HepG2 (cell line): Measurements from ENCODE around the gene LRBA. TPM values are rescaled to one million over a fixed set of nuclear protein-coding genes. Genes with fewer than 3 reads are reported as not detected.

Experiments used
- ATAC-seq: fragments of 200-7000 bp; cut with Tn5 transposase; 3 replicates; pipeline ENCODE4 v1.9.1; 2020; ENCODE audit warnings: mild to moderate bottlenecking, moderate library complexity
- BruUV-seq: library from RNA; stranded (reverse); fragments of 400-500 nt; replicated peaks from 2 replicates; lab custom pipeline; 2021; lab: Mats Ljungman, UMichigan
- CTCF ChIA-PET: fragments of 300-600 bp; formaldehyde crosslinking; extraction: SDS; loops from one replicate; lab custom pipeline; 2021; ENCODE audit warnings: low total read pairs, inconsistent platforms, low intra/inter-chr PET ratio; lab: Yijun Ruan, JAX
- POLR2A ChIA-PET: fragments of 350-600 bp; sonication (Branson Sonifier 250); formaldehyde crosslinking; loops from one replicate; lab custom pipeline; 2020; ENCODE audit warnings: antibody characterized with exemption, inconsistent platforms; lab: Yijun Ruan, JAX
- DNase-seq: peaks from one replicate; pipeline ENCODE4 v3.0.0-alpha.2; 2015; ENCODE audit warnings: low spot score
- FAIRE-seq: peaks from 3 replicates; lab custom pipeline; 2011; peaks lifted over from hg19 to GRCh38; lab: Jason Lieb, UNC
- H2AFZ ChIP-seq: one replicate; pipeline ENCODE4 v1.6.1; 2011; ENCODE audit warnings: low read length, inconsistent platforms
- H3K27ac ChIP-seq: fragments of 300-600 bp; 3 replicates; pipeline ENCODE4 v1.8.0; 2011; ENCODE audit warnings: mixed run types, mild to moderate bottlenecking, mixed read lengths, low read length, inconsistent platforms; ENCODE audit not compliant: insufficient read depth; ENCODE audit errors: extremely low read length
- H3K27me3 ChIP-seq, 2 experiments: fragments of 200-600 bp in 1 of 2; 2 replicates in 1 of 2; 3 replicates in 1 of 2; pipeline versions ENCODE4 v1.6.0 to v1.8.0; 2011; ENCODE audit warnings: low read length in 2 of 2, mild to moderate bottlenecking in 2 of 2, moderate library complexity in 2 of 2, inconsistent platforms in 1 of 2; ENCODE audit not compliant: insufficient read depth in 2 of 2, control insufficient read depth in 1 of 2
- H3K36me3 ChIP-seq, 2 experiments: fragments of 200-600 bp in 1 of 2; replicated peaks in 1 of 2; 2 replicates in 1 of 2; 3 replicates in 1 of 2; pipeline versions ENCODE4 v1.5.1 to v1.8.0; 2011; ENCODE audit warnings: low read length in 2 of 2, inconsistent platforms in 1 of 2; ENCODE audit not compliant: insufficient read depth in 2 of 2, control insufficient read depth in 1 of 2
- H3K4me1 ChIP-seq: 2 replicates; pipeline ENCODE4 v1.5.1; 2012; ENCODE audit warnings: low read length, inconsistent platforms; ENCODE audit not compliant: insufficient read depth
- H3K4me2 ChIP-seq: 2 replicates; pipeline ENCODE4 v1.6.0; 2011; ENCODE audit warnings: low read depth, low read length, inconsistent platforms
- H3K4me3 ChIP-seq, 3 experiments: fragments of 200-600 bp in 1 of 3; sonication (generic), shearing (Covaris generic) in 1 of 3; replicated peaks in 1 of 3; 2 replicates each; pipeline ENCODE4 v1.5.1; 2011 to 2016; ENCODE audit warnings: low read length in 3 of 3, inconsistent platforms in 2 of 3, low read depth in 2 of 3, mild to moderate bottlenecking in 2 of 3, control low read depth in 1 of 3, mixed read lengths in 1 of 3; ENCODE audit not compliant: insufficient read depth in 1 of 3
- H3K79me2 ChIP-seq: one replicate; pipeline ENCODE4 v1.6.1; 2011; ENCODE audit warnings: low read length, inconsistent platforms; ENCODE audit not compliant: insufficient read depth
- H3K9ac ChIP-seq: 2 replicates; pipeline ENCODE4 v1.6.0; 2011; ENCODE audit warnings: mild to moderate bottlenecking, low read depth, low read length, inconsistent platforms; ENCODE audit not compliant: insufficient read depth
- H3K9me3 ChIP-seq: 2 replicates; pipeline ENCODE4 v1.5.1; 2012; ENCODE audit warnings: mild to moderate bottlenecking, low read length
- H4K20me1 ChIP-seq: 2 replicates; pipeline ENCODE4 v1.6.0; 2011; ENCODE audit warnings: inconsistent platforms, mild to moderate bottlenecking, low read length, moderate library complexity; ENCODE audit not compliant: insufficient read depth
- REPIN1 ChIP-seq: sonication (generic); formaldehyde crosslinking; IDR thresholded peaks from 2 replicates; pipeline ENCODE4 v1.8.0; 2022; ENCODE audit warnings: missing genetic modification reagents, low read depth, mild to moderate bottlenecking, borderline replicate concordance
- SALL1 ChIP-seq: sonication (generic); formaldehyde crosslinking; IDR thresholded peaks from 2 replicates; pipeline ENCODE4 v1.8.0; 2022; ENCODE audit warnings: mild to moderate bottlenecking, missing genetic modification reagents
- in situ Hi-C: cut with HindIII; loops from 2 replicates; pipeline ENCODE4 v1.10.0; 2017; ENCODE audit warnings: low pct_unique_long_range_greater_than_20kb; ENCODE audit not compliant: extremely low pct_ligation_motif_present
- intact Hi-C: fragments of 100-400 bp; cut with micrococcal nuclease; formaldehyde crosslinking; loops from one replicate; pipeline ENCODE4 v1.10.0; 2022; ENCODE audit not compliant: unreplicated experiment
- polyA plus RNA-seq, 8 experiments: library from polyadenylated mRNA; depleted of rRNA in 3 of 8; stranded (reverse) in 7 of 8; unstranded in 1 of 8; fragments of >200 nt; fragmentation: Illumina TruSeq in 4 of 8; extraction: Trizol in 4 of 8; gene quantifications; 2 replicates each; pipeline versions ENCODE4 v1.2.1 to v1.2.3, GENCODE V29; 2011 to 2016; ENCODE audit warnings: low read depth in 4 of 8, missing spikeins in 1 of 8, mixed read lengths in 1 of 8; ENCODE audit not compliant: insufficient read depth in 1 of 8
- total RNA-seq, 5 experiments: library from RNA; depleted of rRNA; stranded (reverse); fragments of >200 nt; fragmentation: Illumina TruSeq; extraction: Trizol; gene quantifications; 2 replicates each; pipeline ENCODE4 v1.2.3, GENCODE V29; 2016; ENCODE audit warnings: low read depth in 1 of 5
- TF ChIP-seq, protein P1 (sequence below): sonication (generic); formaldehyde crosslinking; conservative IDR thresholded peaks from 2 replicates; pipeline ENCODE4 v1.8.1; 2023; ENCODE audit warnings: missing genetic modification reagents
- TF ChIP-seq, protein P2 (sequence below): sonication (generic); formaldehyde crosslinking; IDR thresholded peaks from 2 replicates; pipeline ENCODE4 v1.5.1; 2020; ENCODE audit warnings: mild to moderate bottlenecking, missing genetic modification reagents, moderate library complexity
- TF ChIP-seq, protein P3 (sequence below): sonication (generic); formaldehyde crosslinking; conservative IDR thresholded peaks from 2 replicates; pipeline ENCODE4 v1.5.0; 2020; ENCODE audit warnings: missing genetic modification reagents

The LRBA gene
- total and polyA plus RNA-seq, 2 of the 13 experiments (the other 11 are each of a cell fraction or from before 2014, with no cell fraction given) = 21.0 to 37.2 TPM

- no peaks in the 10 kb centered on the region for H4K20me1 ChIP-seq
- CTCF ChIA-PET = no interaction called here
- intact Hi-C loops = no loop called here
Measured at GRCh38 chr4:150534818-150535217, 480.3 kb downstream of the LRBA start.

More at GRCh38 chr4:150534818-150535217, 480.3 kb downstream of the LRBA start:
- Histone ChIP-seq H3K4me3 (no peak overlapping the region), H3K4me1 (0 out of 2 replicates have a peak, but pooled peaks cover 9% of the 10 kb centered on the region), H3K9me3 (no peaks in the 10 kb centered on the region), H3K79me2 (no peaks in the 10 kb centered on the region), H2AFZ (no peak overlapping the region), H3K9ac (no peak overlapping the region), H3K4me2 (no peak overlapping the region), H3K36me3 (no peaks in the 10 kb centered on the region), H3K27me3 (no peaks in the 10 kb centered on the region), H3K27ac (no peak overlapping the region)
- in situ Hi-C loops = no loop called here
- no peak for FAIRE-seq
- TF ChIP-seq, protein P1, sequence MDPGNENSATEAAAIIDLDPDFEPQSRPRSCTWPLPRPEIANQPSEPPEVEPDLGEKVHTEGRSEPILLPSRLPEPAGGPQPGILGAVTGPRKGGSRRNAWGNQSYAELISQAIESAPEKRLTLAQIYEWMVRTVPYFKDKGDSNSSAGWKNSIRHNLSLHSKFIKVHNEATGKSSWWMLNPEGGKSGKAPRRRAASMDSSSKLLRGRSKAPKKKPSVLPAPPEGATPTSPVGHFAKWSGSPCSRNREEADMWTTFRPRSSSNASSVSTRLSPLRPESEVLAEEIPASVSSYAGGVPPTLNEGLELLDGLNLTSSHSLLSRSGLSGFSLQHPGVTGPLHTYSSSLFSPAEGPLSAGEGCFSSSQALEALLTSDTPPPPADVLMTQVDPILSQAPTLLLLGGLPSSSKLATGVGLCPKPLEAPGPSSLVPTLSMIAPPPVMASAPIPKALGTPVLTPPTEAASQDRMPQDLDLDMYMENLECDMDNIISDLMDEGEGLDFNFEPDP (CRISPR knock-in tag) = no peak
- TF ChIP-seq, protein P2, sequence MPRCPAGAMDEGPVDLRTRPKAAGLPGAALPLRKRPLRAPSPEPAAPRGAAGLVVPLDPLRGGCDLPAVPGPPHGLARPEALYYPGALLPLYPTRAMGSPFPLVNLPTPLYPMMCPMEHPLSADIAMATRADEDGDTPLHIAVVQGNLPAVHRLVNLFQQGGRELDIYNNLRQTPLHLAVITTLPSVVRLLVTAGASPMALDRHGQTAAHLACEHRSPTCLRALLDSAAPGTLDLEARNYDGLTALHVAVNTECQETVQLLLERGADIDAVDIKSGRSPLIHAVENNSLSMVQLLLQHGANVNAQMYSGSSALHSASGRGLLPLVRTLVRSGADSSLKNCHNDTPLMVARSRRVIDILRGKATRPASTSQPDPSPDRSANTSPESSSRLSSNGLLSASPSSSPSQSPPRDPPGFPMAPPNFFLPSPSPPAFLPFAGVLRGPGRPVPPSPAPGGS = no peak
- TF ChIP-seq, protein P3, sequence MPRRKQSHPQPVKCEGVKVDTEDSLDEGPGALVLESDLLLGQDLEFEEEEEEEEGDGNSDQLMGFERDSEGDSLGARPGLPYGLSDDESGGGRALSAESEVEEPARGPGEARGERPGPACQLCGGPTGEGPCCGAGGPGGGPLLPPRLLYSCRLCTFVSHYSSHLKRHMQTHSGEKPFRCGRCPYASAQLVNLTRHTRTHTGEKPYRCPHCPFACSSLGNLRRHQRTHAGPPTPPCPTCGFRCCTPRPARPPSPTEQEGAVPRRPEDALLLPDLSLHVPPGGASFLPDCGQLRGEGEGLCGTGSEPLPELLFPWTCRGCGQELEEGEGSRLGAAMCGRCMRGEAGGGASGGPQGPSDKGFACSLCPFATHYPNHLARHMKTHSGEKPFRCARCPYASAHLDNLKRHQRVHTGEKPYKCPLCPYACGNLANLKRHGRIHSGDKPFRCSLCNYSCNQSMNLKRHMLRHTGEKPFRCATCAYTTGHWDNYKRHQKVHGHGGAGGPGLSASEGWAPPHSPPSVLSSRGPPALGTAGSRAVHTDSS (CRISPR knock-in tag) = no peak
- no peak for TF ChIP-seq SALL1 (CRISPR knock-in tag)
- no peak for TF ChIP-seq REPIN1 (CRISPR knock-in tag)
- POLR2A ChIA-PET = no interaction called here
- no peak for ATAC-seq
- DNase-seq = no peak
- BruUV-seq = no TSS peak
